GM19025 (cell line): Measurements from ENCODE around the gene ENOX1.

Experiments used
- ATAC-seq: cut with Tn5 transposase; IDR thresholded peaks from one replicate; pipeline ENCODE4 v1.9.1; 2021; ENCODE audit warnings: mild to moderate bottlenecking, low read depth, moderate library complexity; ENCODE audit not compliant: unreplicated experiment

Gene ENOX1

DNA sequence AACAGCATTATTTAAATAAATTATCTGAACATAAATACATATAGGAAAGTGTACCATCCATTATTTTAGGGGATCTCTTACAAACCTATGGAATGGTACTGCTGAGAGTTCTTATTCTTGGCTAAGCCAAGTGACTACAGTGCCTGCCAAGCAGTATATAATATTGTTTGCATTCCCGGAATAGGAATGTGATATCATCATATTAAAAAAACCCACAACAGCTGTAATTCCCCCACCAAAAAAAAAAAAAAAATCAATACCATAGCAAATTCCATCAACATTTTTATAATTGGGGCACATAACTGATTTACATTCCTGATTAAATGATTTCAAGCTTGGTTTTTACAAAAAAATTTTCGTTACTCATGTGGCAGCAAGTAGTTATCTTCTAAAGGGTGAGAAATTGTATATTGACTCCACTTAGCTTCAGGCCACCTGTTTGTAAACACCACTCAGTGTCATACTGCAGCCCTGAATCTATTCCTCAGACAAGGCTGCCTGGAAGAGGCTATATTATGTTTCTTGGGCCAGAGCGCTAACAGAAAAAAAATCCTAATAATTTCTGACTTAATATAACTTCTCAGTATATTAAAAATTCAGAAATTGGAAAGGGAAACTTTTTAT, 485.3 kb downstream of the ENOX1 start:
- ATAC-seq, result no peak

DNA sequence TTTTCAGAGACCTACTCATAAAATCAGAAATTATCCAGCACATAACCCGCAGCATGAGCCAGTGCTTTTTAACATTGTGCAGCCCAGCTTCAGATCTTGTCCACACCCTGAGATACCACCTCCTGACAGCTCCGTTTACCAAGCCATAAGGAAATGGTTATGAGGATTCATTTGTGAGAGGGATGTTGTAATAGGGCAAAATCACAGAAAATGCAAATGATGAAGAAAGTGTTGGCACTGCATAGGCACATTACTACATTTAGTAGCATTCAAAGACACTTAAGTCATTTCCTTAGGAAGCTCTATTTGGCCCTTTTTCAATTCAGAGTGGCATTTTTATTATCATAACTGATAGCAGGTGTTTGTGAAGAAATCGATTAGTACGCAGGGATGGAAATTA, 485.9 kb downstream of the ENOX1 start:
- no peak for ATAC-seq

DNA sequence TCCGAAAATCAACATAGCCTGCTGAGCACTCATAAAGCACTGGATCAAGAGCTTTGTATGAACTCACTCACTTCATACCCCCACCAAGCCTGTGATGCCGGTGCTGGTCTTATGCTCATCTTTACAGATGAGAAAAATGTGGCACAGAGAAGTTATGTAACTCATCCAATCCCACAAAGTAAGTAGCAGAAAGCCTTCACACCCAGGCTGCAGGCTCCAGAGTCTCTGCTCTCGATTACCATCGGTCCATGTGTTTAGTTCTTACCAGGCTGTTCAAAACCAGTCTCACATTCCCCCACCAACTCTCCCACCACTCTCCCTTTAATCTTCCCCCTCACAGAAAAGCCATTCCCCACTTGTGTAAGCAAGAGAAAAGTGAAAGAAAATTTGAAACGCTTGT, 487.4 kb downstream of the ENOX1 start:
- no peak for ATAC-seq

DNA sequence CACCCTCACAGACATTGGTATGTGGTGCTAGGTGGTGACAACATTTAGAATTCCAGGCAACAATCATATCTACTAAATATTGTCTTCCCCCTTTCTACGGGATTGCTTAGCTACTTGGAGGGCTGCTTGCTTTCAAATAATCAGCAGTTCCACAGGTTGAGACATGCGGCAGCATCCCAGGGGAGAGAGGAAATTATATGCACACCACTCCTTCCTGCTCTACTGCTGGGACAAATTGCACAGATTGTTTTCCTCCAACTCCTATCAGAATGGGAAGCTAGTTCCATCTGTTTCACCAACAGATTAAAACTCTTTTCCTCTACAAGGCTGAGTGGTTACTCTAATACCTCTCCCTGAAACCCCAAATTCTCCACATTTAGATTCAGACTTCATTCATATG, 488.0 kb downstream of the ENOX1 start:
- ATAC-seq, result no peak

DNA sequence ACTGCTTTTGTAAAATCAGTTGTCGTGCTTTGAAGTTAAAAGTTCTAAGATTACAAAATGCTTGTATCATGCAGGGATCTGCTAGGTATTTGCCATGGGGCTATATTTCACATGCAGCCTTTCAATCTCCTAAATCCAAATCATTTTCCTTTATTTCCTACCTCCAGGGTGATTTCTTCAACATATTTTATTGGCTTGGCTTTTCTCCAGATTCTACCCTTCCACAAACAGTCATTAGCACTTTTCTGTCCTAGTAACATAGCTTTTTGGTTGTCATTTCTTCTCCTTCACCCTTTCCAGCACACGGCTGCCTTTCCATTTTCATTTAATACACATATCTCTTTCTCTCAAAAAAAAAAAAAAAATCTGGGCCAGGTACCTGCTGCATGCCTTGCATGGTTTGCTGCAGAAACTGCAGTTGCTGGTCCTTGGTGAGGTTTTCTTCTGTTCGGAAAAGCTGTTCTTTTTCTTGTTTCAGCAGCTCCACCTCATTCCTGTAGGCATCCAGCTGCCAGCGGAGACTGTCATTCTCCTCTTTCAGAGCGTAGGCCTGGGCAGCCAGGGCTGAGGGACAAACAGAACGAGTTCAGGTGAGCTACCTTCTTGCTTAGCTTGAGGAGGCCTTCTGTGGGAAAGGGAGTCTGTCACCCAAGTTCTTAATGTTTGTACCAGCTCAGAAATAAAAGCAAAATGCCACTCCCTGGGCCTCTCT, 488.6 kb downstream of the ENOX1 start:
- ATAC-seq, result no peak

DNA sequence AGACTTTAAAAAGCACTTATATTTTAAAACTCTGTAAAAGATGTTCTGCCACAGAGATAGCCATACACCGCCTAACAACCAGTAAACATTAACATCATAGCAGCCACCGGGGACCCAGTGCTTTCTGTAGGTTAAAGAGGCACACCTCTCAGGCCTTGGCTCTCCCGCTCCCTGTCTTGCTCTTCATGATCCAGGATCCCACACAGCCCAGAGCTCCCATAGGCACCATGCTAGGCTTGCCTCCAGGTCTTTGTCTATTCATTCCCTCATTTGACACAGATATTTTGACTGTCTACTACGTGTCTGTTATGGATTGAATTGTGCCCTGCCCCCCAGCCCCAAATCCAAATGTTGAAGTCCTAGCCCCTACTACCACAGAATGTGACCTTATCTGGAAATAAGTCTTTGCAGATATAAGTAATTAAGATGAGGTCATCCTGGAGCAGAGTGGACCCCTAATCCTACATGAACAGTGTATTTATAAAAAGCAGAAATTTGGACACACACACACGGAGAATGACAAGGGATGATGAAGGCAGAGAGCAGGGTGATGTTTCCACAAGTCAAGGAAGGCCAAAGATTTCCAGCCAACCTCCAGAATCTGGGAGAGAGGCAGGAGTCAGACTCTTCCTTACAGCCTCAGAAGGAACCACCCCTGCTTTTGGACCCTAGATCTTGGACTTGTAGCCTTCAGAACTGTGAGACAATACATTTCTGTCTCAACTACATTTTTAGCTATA, 490.8 kb downstream of the ENOX1 start:
- ATAC-seq, result no peak

DNA sequence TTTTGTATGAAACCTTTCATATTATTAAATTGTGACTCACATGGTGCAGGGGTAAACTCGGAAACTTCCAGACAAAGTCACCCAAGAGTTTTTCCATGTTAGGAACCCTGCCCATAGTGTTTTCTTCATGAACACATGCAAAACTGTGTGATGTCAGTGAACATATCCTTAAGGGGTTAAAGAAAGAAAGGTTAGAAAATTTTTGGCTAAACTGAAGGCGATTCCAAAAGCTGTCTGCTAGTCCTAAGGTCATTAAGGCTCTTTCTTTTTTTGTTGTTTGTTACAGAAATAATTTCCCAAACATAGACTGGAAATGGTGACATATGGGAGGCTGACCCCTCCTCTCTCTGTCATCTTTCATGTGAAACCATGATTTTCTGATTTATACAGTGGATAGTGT, 491.5 kb downstream of the ENOX1 start:
- no peak for ATAC-seq

DNA sequence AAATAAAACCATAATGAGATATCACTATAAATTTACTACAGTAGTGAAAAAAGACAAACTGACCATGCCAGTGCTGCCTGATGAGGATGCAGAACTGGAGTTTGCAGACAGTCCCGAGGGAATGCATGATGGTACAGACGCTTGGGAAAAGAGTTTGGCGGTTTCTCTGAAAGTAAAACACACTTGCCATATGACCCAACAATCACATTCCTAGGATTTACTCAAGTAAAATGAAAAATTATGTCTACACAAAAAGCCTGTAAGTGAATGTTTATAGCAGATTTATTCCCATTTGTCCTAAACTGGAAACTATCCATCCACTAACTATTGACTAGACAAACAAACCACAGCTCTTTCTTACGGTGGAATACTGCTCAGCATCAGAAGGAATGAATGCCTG, 492.4 kb downstream of the ENOX1 start:
- no peak for ATAC-seq

DNA sequence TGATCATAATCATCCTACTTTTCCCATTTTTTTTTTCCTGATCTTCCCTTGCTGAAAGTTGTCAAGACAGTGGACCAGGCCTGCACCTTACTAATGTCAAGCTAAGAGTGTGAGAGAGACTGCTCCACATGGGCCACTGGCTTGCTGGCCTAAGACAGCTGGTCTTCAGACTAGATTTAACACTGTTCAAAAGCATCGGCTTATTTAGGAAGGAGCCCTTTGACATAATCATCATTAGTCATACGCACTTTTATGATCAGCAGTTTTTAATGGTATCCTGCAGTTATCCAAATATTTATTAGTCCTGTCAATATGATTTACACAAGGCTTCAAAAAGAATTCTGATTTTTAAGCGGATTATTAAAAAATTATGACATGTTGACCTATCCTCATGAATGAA, 492.8 kb downstream of the ENOX1 start:
- no peak for ATAC-seq

DNA sequence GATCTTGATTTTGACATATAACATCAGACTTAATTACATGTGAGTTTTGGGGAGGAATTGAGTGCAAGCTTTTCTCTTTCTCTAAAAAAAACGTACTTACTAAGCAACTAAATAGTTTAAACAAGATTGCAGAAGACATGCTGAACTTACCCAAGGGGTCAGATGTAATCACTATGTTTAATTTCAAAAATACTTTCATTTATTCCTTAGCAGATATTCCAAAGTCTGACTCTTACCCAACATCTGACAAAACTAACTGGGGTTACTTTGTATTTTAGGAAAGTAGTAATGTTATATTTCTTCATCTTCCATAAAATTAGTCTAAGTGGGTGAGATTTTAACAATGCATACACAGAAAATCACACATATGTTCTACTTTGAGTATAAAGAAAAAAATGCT, 493.2 kb downstream of the ENOX1 start:
- no peak for ATAC-seq

DNA sequence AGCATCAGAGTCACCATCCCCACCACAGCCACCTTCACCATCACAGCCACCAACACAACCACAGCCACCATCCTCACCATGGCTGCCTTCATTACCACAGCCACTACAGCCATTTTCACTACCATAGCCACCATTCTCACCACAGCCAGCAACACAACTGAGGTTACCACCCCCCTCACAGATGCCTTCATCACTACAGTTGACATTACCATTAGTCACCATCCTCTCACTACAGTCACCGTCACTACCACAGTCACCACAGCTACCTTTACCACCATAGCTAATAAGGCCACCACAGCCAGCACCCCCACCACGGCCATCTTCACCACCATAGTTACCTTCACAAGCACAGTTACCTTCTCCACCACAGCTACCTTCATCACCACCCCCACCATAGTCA, 493.8 kb downstream of the ENOX1 start:
- ATAC-seq, result no peak

DNA sequence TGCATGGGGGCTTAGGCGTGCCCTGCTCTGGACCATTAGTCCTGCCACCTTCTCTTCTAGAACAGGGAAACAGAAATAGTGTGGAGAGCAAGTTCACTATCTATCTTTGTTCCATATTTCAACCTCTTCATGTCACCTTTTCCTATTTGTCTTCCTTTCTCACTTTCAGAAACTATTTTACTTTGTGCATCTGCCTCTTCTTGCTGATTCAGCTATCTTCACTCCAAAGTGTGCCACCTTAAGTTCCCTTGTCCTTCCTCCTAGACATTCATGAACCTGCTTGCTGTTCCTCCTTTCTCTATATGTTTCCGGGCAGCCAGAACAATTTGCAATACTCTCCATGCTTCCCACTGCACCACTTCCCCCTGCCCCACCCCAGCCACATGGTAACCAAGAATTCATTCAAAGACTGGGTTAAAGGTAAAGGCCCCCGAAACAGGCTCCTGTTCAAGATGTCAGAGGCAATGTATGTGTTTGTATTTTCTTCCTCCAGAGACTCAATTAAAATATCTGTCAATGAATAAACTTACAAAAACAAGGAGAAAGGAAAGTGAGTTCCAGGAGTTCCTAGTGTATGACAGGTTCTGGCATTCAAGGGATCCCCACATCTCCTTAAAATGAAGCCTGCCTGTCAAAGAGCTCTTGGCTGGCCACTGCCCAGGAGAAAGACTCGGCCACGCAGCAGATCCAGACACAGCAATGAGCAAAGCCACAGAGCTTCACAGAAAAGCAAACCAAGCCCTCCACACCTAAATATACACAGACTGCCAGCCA, 495.3 kb downstream of the ENOX1 start:
- ATAC-seq, result no peak

DNA sequence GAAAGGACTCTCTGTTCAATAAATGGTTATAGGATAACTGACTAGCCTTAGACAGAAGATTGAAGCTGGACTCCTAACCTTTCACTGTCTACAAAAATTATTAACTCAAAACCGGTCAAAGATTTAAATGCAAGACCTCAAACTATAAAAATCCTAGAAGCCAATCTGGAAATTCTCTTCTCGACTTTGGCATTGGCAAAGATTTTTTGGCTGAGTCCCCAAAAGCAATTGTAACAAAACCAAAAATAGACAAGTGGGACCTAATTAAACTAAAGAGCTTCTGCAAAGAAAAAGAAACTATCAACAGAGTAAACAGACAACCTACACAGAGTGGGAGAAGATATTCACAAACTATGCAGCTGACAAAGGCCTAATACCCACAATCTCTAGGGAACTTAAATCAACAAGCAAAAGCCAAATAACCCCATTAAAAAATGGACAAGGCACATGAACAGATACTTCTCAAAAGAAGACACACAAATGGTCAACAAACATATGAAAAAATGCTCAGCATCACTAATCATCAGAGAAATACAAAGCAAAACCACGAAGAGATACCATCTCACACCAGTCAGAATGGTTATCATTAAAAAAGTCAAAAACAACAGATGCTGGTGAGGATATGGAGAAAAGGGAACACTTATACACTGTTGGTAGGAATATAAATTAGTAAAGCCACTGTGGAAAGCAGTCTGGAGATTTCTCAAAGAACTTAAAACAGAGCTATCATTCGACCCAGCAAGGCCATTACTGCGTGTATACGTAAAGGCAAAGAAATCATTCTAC, 497.1 kb downstream of the ENOX1 start:
- no peak for ATAC-seq

DNA sequence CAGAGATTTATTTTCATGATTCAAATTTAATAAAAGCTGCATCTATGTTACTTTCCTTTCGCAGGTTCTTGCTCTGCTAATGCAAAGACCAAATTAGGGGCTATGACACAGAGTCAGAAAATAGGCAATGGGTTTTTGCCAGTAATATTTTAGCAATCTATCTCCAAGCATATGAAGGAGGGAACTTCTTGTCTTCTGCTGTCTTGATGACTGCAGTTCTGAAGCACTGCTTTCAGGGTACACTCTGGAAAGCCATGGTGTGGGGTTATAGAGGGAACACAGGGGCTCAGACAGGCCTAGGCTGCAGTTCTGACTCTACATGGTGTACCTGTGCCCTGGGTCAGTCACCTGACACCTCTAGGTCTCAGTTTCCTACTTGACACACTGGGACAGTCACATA, 500.0 kb downstream of the ENOX1 start:
- no peak for ATAC-seq

DNA sequence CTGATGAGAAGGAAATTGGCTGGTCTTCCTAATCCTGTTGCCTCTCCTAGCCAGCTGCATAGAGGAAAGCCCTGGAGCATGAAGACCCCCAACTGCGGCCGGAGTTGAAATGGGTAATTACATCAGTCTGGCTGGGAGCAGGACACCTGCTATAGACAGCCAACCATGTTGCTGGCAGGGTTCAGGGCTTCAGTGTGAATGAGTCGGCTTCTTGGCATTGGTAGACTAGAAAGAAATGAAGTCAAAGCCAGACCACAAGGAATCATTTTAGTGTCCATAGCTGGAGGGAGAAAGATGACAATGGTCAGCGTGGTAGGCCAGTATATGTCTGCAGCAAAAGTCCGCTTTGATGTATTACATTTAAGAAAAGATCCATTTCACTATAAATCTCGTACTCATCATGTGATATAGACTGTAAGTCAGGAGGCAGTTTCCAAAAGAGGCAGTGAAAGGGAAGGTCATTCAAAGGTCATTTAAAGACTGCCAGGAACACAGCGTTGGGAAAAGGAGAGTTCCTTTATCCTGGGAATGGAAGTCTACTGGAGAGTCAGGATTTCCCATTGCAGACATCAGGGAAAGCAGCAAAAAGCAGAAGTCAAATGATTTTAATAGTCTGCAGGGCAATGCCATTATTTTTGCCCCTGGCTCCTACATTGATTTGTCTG, 500.7 kb downstream of the ENOX1 start:
- no peak for ATAC-seq

DNA sequence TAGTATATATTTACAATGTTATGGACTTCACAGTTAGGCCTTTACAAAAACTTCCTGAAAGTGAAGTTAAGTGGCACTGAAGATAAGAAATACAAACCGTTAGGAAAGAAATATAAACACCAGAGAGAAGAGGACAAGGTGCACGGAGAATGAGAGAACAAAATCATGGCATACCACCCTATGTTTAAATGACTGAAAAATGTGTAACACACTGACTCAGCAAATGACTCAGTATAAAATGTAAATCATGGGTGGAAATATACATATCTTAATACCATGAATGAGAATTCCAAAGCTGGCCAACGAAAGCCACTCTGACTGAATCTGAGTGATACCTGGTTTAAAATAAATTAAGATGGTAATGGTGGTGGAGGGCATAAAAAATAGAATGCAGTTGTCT, 502.6 kb downstream of the ENOX1 start:
- ATAC-seq, result no peak

DNA sequence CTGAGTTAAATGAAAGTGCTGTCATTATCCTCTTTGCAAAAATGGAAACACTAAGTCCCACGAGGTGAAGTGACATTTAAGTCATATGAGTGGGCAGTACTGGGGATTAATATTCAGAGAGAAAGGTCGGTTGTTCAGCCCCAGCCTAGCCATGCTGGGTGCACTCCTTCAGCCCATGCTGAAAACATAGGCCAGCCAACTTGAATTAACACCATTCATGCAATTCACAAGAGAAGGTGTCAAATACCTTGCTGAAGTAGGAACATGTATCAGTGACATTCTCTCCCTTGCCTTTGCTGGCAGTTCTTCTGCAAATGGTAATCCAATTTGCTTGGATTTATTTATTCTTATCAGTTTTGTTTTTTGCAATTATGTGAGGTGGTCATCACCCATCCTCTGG, 507.1 kb downstream of the ENOX1 start:
- ATAC-seq, result no peak

DNA sequence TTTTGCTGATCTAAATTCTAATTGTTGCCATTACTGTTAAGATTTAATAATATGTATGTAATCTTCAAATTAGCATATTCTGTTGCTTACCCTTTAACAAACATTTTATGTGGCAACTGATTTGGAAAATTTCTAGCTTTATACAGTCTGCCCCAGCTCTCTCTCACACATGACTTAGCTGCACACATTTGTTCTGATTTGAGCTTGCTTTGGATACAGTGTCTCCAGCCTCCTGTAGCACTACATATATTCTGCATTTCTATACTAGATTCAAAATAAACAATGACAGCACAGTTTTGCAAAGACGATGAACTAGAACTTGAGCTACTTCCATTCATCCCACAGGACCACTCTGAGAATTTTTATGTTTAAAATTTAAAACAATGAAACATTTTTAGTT, 508.6 kb downstream of the ENOX1 start:
- ATAC-seq, result no peak

DNA sequence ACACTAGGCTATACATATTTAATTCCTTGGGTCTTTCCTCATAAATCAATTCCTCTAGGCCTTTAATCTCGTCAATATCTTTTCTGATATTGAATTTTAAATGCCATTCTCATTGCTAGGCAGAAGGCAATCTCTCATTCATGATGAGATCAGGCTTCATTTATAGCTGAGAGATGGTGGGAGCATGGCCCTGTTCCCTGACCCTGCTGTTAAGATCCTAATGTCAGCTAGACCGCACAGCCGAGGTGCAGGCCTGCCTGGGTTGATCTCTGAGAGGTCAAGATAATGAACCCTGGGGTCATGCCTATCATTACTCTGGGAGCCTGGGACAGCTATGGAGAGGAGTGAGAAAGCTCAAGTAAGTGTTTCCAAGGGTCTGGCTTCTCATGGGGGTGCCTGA, 509.6 kb downstream of the ENOX1 start:
- no peak for ATAC-seq

DNA sequence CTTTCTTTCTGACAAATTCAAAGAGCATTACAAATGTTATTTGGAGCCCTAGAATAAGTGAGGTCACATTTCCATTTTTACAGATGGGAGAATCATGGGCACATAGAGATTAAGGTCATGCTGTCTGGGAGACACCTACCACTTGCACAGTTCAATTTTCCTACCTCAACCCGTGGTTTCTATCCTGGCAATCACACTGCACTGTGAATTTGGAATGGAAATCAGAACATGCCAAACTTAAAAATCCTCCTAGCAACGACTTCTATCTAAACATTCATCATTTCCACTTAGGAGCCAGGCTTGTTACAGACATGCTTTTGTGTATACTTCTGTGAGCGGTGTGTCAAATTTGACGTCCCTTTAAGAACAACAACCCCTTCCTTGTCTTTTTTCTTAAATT, 511.9 kb downstream of the ENOX1 start:
- ATAC-seq, result no peak
